Embryonic facial prominence (tissue), 1 donor: ENCODE data around the gene DIP2C.

ENCODE experiments used
- DNase-seq: peaks from one replicate; pipeline ENCODE4 v3.0.0-alpha.2; 2016; ENCODE audit errors: extremely low spot score

DIP2C gene

DNA sequence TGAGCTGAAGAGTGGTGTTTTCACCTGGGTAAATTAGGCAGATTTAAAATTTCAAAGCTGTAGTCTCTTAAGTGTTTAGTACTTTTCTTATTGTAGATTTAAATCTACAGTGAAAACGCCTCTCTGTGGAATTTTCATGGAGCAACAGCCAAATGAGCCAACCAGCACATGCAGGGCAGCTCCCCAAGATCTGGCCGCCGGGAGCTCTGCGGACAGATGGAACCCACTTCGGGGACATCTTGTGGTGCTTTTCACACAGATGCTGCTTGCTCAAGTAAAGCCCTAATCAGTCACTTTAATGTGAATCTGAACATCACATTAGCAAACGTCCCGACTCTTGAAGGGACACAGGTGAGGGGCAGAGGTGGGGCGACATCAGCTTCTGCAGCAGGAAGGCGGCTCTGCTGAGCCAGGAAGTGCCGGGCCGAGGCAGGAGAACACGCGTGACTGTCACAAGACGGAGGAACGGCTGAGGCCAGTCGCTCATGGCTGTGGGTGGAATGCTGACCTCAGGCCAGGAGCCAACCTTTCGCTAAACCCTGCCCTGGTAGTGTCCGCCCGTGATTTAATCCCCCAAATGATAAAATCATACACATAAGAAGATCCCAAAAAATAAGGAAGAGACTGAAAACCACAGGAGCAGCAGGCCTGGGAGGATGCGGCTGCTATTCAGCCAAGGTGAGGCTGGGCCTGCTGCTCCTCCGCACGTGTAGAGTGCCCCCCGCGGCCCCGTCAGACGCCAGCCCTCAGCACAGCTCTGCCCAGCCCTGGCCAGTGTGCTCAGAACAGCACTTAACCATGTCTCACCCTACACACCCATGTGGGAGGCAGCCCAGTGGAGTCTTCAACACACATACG lies 297.4 kb downstream of the DIP2C start:
- DNase-seq = no peak

DNA sequence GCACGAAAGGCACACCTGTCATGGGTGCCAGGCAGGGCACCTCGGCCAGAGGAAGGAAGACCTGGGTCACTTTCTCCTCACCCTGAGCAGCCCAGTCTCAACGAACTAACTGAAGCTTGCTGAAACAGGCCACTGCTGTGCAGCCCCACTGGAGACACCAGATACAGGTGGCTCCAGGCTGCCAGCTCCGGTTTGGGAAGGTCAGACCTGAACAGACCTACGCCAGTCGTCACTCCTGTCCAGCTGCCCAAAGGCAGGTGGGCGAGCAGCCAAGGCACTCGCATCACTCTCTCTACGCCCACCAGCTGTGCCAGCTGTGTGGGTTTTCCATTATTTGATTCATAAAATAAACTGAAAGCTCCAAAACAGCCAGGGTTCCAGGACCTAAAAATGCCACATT lies 298.2 kb downstream of the DIP2C start:
- DNase-seq = no peak

DNA sequence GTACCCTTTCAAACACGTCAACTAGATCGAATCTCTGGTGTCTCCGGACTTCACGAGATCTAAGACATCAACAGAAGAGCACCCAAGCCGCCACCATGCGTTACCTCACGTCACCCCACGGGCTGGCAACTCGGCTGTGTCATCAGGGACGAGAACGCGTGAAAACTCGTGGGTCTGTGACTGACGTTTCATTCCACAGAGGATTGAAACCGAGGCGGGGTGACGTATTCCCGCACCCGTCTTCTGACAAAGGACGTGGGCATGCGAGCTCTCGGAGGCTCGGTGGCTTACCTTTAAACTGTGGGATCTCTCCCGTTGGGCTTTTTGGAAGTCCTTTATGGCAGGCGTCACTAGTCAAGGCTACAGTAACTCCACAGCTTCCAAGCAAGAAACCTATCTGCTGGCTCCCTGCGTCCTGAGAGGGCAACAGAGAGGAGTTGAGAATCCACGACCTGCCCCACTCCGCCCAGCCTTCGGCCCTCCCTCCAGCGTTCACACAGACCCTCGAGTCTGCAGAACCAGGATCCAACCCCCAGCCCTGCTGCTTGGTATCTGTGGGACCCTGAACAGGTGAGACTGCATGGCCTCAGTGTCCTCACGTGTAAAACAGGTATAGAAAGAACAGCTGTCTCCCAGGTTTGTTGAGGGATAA lies 298.9 kb downstream of the DIP2C start:
- DNase-seq = no peak

DNA sequence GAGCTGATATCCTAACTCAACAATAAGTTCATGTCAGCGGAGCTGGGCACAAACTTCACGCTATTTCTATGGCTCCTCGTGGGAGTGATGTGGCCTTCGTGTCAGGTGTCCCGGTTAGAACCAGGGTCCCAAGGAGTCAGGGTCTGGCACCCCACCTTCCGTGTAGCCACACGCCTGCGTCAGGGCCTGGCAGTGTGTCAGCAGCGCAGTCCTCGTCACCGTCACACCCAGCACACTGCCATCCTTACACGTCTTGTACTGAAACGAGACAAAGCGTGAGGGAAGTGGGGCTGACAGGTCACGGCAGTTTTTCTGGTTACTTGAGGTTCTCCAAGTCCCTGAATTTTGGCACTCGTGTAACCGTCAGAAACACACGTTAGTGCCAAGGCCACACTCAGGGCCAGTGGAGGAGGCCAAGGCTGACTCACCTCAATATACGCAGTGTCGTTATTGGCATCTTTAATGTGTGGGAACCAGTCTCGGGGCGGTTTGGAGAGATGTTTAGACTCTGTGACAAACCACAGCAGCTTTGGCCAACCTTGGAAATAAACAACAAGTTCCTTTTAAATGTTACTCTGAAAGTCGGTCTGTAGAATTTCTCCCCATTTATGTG lies 299.5 kb downstream of the DIP2C start:
- no peak for DNase-seq

DNA sequence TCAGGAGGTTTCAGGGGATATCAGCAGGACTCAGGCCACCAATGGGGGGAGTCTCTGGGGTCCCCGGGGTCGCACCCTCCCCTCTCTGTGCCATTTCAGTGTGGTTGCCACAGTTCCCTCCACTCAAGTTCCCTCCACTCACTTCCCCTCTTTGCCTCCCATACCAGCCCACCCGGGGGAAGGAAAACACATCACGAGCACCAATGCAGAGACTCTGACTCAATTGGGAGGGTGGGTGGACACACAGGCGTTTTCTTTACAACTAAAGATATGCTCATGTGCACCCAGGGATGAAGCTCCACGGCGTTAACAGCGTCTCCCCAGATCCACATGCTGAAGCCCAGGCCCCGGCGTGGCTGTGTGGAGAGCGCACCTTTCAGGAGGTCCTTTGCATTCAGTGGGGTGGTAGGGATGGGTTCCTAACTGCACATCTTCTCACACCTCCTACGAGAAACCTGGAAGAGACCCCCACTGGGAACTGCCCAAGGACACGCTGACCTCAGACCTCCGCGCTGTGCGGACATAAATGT lies 300.1 kb downstream of the DIP2C start:
- DNase-seq = no peak

DNA sequence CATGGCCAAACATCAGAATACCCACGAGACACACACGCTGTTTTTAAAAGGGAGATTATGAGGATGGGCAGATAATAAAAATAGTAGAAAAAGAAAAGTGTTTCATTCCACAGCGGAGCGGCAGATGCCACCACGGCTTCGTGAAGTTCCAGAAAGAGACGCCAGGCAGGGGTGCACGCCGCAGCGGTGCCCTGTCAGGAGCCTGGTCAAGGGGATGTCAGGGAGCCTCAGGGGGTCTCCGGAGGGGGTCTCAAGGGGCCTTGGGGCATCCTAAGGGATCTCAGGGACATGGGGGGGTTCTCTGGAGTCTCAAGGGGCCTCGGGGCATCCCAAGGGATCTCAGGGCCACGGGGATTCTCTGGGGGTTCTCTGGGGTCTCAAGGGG lies 300.8 kb downstream of the DIP2C start:
- no peak for DNase-seq

DNA sequence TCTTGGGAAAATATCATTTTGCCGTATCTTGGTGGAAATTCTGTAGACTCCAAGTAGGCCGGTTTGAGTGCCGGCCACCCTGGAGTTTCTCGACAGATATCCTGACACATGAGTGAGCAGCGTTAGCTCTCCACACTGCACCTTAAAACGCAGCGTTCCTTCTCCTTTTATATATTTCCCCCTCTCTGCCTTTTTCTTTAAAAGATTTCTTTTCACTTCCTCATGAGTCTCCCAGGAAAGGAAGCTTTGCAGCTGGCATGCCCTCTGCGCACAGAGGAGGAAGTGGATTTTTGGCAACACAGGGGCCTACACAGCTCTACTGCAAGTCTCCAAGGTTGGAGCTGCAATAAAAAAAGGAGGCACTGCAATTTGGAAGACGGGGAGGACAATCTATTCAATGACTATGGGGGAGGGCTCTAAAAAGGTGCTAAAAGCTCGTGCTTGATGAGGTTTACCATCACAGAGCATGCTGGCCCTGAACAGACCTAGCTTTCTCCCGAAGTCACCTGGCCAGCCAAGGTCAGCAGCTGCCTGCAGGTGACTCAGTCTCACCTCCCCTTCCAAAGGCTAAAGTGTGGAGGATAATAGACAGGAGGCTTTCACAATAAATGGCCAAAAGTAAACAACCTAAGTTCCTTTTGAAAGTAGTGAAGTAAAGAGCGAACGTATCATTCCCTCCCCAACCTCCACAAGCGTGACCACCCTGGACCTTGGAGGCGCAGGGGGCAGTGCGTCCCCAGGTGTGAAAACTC lies 301.4 kb downstream of the DIP2C start:
- no peak for DNase-seq

DNA sequence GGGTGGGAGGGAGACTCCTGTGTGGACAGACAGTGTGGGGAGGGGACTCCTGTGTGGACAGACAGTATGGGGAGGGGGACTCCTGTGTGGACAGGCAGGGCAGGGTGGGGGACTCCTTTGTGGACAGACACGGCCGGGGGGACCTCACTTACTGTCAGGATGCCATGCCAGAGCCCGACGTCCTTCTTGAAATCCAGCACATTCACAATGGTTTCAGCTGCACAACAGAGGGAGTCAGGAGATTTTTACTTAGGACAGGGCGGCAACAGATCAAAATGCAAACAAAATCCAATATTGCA lies 301.9 kb downstream of the DIP2C start:
- DNase-seq = no peak

DNA sequence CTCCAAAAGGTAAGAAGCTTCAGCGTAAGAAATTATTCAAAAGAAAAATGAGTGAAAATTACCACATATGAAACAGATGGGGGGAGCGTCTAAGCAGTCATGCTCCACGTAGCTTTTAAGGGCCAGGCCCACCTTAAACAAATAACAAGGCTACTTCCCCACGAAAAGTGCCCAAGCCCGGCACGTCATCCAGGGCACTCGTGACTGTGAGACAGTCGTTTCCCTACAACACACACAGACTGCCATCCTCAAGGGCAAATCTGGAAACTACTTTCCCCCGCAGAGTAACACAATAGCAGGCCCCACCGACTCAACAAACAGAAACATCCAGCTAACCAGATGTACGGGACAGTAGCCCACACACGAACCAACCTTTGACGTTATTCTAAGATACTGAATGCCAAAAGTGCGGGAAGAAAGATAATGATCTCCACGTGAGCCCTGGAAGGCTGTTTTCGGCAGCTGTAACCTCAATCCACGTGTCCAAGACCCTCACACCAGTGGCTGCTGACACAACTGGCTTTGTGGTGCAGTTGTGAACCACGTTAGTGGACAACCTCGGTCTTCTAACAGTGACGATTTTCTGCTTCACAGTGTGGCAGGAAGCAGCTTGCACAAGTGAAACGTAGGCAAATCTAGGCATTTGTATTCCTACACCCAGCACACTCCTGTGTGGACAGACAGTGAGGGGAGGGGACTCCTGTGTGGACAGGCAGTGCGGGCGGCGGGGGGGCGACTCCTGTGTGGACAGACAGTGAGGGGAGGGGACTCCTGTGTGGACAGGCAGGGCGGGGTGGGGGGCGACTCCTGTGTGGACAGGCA lies 302.5 kb downstream of the DIP2C start:
- no peak for DNase-seq

DNA sequence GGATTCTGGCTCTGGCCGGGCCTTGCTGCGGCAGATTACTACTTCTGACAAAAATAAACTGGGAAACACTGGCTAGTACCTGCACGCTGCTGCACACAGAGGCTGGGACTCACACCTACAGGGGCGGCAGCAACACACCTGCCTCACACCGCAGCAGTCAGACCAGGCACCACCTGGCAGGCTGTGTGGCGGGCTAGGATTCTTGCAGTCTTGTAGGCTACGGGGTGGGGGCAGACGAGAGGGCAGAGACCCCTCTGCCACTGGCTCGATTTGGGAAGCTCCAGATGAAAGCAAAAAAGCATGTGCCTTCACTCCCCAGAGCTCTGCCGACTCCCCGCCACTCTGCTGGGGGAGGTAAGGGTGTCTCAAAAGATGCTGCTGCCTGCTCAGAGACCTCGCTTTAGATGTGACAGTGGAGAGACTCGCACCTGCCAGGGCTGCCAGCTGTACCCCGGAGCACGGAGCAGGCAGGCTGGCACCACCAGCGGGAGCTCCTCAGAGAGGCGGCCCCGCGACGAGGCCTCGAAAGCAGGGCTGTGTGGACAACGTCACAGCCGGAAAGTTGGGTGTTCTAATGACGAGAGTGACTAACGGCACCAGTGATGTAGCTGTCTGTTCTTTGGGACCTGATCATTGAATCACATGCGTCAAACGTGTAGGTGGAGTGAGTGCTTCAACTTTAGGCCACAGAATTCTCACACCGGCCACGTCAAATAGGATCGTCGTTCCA lies 303.7 kb downstream of the DIP2C start:
- no peak for DNase-seq

DNA sequence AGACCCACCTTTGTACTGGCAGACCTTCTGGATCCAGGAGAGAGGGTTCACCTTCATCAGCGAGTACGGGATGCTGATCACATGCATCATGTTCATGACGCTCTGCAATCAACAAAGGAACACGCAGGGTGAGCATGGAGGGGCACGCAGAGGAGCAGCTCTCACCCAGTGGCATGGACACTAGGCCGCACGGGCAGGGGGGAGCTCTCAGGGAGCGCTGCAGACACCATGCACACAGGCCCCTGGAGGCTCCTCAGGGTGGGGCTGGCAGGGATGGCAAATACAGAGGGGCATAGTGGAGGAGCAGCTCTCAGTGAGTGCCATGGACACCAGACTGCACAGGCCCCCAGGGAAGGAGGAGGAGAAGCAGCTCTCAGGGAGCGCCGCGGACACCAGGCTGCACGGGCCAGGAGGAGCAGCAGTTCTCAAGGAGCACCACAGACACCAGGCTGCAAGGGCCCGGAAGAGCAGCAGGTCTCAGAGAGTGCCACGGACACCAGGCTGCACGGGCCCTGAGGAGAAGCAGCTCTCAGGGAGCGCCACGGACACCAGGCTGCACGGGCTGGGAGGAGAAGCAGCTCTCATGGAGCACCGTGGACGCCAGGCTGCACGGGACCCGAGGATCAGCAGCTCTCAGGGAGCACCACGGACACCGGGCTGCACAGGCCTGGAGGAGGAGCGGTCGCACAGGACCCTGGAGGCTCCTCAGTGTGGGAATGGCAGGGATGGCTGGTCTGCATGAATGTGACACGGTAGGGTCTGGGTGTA lies 304.7 kb downstream of the DIP2C start:
- DNase-seq = no peak

DNA sequence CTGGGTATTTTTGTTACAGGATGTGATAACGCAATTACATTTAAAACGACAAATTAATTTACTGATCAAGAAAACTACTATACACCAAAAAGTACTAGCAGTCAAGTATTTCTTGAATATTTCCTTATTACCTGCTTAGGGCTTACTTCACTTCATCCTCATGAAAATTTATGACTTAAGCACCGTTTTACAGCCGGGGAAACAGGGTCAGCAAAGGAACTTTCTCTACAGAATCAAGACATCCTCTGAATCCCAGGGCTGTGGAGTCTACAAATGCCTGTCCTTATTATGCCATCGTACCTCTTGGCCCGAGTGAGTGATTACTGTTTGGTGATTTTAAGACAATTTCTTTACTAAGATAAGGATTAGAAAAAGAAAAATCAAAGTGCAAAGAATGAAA lies 305.9 kb downstream of the DIP2C start:
- no peak for DNase-seq

DNA sequence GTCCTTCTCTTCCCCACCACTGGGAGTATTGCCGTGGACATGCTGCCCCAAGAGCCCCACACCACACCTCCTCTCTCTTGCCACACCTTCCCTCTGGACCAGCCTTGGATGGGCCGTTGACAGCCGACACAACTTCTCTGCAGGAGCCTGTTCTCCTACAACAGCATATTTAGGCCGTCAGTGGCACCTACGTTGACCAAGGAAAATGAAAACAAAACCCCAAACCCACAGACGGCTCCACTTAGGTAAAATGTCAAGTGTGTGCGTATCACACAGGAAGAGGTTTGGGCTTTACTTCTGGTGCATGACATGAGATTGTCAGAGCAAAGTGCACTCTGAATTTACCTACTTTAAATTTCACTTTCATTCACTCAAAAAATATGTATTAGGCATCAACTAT lies 307.7 kb downstream of the DIP2C start:
- no peak for DNase-seq

DNA sequence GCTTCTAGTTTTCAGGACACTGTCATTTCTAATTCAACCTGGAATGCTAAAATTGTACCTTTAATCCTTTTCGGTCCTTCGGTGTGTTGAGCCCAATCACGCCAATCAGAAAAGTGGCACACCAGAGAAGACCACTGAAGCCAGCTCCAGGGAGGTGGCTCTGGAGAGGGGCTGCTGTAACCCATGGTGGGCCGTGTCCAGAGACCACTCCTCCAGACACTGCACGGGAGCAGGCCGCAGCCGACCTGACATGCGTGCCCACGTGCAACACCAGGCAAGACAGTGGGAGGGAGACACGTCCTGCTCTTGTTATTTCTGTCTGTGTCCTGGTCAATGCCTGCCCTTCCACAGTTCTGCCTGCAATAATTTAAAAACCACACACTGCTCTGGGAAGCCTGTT lies 308.1 kb downstream of the DIP2C start:
- no peak for DNase-seq

DNA sequence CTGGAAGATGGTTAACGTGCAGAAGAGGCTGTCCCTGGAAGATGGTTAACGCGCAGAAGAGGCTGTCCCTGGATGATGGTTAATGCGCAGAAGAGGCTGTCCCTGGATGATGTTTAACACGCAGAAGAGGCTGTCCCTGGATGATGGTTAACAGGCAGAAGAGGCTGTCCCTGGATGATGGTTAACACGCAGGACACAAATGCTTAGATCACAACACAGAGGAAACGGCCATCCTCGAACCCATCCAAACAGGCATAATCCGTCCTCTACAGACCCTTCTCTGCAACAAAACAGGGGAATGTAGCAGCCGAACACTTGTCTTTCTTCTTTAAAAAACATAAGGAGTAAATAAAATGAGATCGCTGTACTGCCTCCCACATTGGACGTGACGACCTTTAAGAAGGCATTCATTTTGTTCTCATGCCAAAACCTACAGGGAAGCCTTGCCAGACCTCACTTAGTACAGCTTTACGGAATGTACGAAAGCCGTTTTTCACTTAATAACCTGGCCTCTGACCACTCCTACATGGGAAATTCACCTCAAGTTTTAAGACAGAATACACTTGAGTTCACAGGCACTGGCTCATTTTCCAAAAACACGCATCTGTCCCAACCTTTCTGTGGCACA lies 309.0 kb downstream of the DIP2C start:
- DNase-seq = no peak

DNA sequence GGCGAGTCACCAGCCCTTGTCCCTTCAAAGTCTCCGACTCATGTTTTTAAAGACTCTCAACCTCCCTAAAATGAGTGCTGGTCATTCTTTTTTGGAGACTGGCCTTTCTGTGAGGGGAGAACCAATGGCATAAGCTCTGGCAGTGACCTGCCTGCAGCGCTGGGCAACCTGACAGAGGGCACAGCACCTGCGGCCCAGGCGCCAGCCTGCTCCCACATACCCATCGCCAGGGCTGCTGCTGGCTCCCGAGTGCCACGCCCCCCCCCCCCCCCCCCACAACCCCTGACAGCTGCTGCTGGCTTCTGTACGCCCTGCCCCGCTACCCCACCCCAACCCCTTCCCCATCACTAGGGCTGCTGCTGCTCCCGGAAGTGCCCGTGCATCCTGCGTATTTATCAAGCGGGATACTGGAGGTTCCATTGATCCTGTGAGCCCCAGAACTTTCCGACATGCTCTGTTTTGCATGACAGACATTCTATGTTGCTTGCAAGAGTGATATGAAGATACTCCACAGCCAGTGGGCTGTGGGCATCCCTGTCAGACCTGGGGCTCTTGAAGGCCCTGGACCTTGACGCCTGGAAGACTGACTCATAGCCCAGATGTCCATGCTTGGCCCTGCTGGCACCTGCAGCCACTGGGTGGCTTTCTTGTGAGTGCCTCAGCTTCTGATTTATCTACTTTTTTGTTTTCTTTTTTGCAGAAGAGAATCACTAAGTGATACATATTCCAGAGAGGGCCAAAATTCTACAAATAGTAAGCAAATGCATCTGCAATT lies 310.4 kb downstream of the DIP2C start:
- DNase-seq = no peak

DNA sequence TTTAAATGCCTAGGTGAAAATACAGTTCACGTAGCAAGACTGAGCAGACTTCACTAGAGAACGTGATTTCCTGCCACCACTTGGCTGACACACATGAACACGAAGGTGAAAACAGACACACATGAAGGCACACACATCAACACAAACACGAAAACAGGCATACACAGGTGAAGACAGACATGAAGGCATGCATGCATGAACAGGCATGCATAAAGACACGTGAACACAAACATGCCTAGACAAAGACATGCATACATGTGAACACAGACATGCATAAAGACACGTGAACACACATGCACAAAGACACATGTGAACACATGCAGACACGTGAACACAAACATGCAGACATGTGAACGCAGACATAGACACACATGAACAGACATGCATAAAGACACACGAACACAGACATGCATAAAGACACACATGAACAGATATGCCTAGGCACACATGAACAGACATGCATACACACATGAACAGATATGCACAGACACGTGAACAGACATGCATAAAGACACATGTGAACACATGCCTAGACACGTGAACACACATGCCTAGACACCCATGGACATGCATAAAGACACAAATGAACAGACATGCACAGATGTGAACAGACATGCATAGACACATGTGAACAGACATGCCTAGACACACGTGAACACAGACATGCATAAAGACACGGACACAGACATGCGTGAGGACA lies 311.1 kb downstream of the DIP2C start:
- no peak for DNase-seq

DNA sequence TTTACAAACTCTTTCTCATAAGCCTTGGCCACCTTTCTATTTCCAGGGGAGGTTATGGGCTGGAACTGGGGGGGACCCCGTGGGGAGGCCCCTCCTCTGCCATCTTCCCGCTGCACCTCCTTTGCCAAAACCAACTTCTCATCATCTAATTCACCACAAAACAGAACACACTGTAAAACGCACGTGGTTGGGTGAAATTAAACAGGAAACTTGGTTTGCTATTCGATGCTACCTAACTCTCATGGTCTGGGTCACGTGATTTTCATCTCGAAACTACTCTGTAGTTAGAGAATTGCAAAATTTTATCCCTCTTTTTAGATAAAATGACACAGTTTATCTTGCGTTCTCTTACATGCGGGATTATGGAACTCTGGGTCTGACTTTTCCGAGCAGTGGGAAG lies 312.2 kb downstream of the DIP2C start:
- no peak for DNase-seq
